HepG2 (cell line): ENCODE measurements around the gene TPM1. TPM values are rescaled to one million over a fixed set of nuclear protein-coding genes. Genes with fewer than 3 reads are reported as not detected.
A peak's percentile ranks its signal among the peaks of the same experiment; 100 is the strongest.

Experiments used
- ATAC-seq: fragments of 200-7000 bp; cut with Tn5 transposase; 3 replicates; pipeline ENCODE4 v1.9.1; 2020; ENCODE audit warnings: mild to moderate bottlenecking, moderate library complexity
- BruUV-seq: library from RNA; stranded (reverse); fragments of 400-500 nt; replicated peaks from 2 replicates; lab custom pipeline; 2021; lab: Mats Ljungman, UMichigan
- CTCF ChIA-PET: fragments of 300-600 bp; formaldehyde crosslinking; extraction: SDS; loops from one replicate; lab custom pipeline; 2021; ENCODE audit warnings: low total read pairs, inconsistent platforms, low intra/inter-chr PET ratio; lab: Yijun Ruan, JAX
- POLR2A ChIA-PET: fragments of 350-600 bp; sonication (Branson Sonifier 250); formaldehyde crosslinking; loops from one replicate; lab custom pipeline; 2020; ENCODE audit warnings: antibody characterized with exemption, inconsistent platforms; lab: Yijun Ruan, JAX
- DNase-seq: peaks from one replicate; pipeline ENCODE4 v3.0.0-alpha.2; 2015; ENCODE audit warnings: low spot score
- FAIRE-seq: peaks from 3 replicates; lab custom pipeline; 2011; peaks lifted over from hg19 to GRCh38; lab: Jason Lieb, UNC
- H2AFZ ChIP-seq: one replicate; pipeline ENCODE4 v1.6.1; 2011; ENCODE audit warnings: low read length, inconsistent platforms
- H3K27ac ChIP-seq: fragments of 300-600 bp; 3 replicates; pipeline ENCODE4 v1.8.0; 2011; ENCODE audit warnings: mixed run types, mild to moderate bottlenecking, mixed read lengths, low read length, inconsistent platforms; ENCODE audit not compliant: insufficient read depth; ENCODE audit errors: extremely low read length
- H3K27me3 ChIP-seq, 2 experiments: fragments of 200-600 bp in 1 of 2; 2 replicates in 1 of 2; 3 replicates in 1 of 2; pipeline versions ENCODE4 v1.6.0 to v1.8.0; 2011; ENCODE audit warnings: low read length in 2 of 2, mild to moderate bottlenecking in 2 of 2, moderate library complexity in 2 of 2, inconsistent platforms in 1 of 2; ENCODE audit not compliant: insufficient read depth in 2 of 2, control insufficient read depth in 1 of 2
- H3K36me3 ChIP-seq, 2 experiments: fragments of 200-600 bp in 1 of 2; replicated peaks in 1 of 2; 2 replicates in 1 of 2; 3 replicates in 1 of 2; pipeline versions ENCODE4 v1.5.1 to v1.8.0; 2011; ENCODE audit warnings: low read length in 2 of 2, inconsistent platforms in 1 of 2; ENCODE audit not compliant: insufficient read depth in 2 of 2, control insufficient read depth in 1 of 2
- H3K4me1 ChIP-seq: 2 replicates; pipeline ENCODE4 v1.5.1; 2012; ENCODE audit warnings: low read length, inconsistent platforms; ENCODE audit not compliant: insufficient read depth
- H3K4me2 ChIP-seq: 2 replicates; pipeline ENCODE4 v1.6.0; 2011; ENCODE audit warnings: low read depth, low read length, inconsistent platforms
- H3K4me3 ChIP-seq, 3 experiments: fragments of 200-600 bp in 1 of 3; sonication (generic), shearing (Covaris generic) in 1 of 3; replicated peaks in 1 of 3; 2 replicates each; pipeline ENCODE4 v1.5.1; 2011 to 2016; ENCODE audit warnings: low read length in 3 of 3, inconsistent platforms in 2 of 3, low read depth in 2 of 3, mild to moderate bottlenecking in 2 of 3, control low read depth in 1 of 3, mixed read lengths in 1 of 3; ENCODE audit not compliant: insufficient read depth in 1 of 3
- H3K79me2 ChIP-seq: one replicate; pipeline ENCODE4 v1.6.1; 2011; ENCODE audit warnings: low read length, inconsistent platforms; ENCODE audit not compliant: insufficient read depth
- H3K9ac ChIP-seq: 2 replicates; pipeline ENCODE4 v1.6.0; 2011; ENCODE audit warnings: mild to moderate bottlenecking, low read depth, low read length, inconsistent platforms; ENCODE audit not compliant: insufficient read depth
- H3K9me3 ChIP-seq: 2 replicates; pipeline ENCODE4 v1.5.1; 2012; ENCODE audit warnings: mild to moderate bottlenecking, low read length
- H4K20me1 ChIP-seq: 2 replicates; pipeline ENCODE4 v1.6.0; 2011; ENCODE audit warnings: inconsistent platforms, mild to moderate bottlenecking, low read length, moderate library complexity; ENCODE audit not compliant: insufficient read depth
- CREB1 ChIP-seq, 2 experiments: fragments of 450-650 bp in 1 of 2; IDR thresholded peaks; 2 replicates each; pipeline ENCODE4 v1.6.1; 2016 to 2017; ENCODE audit warnings: control low read depth in 1 of 2, mild to moderate bottlenecking in 1 of 2, missing compliant biosample characterization in 1 of 2, missing genetic modification characterization in 1 of 2
- FOXA1 ChIP-seq, 2 experiments: fragments of 450-650 bp in 1 of 2; sonication (generic) in 1 of 2; formaldehyde crosslinking in 1 of 2; IDR thresholded peaks; 2 replicates each; pipeline versions ENCODE4 v1.4.0 to v1.6.1; 2016 to 2020; ENCODE audit warnings: missing genetic modification reagents in 1 of 2
- HNRNPK ChIP-seq: fragments of 200-400 bp; formaldehyde crosslinking; IDR thresholded peaks from 2 replicates; pipeline ENCODE4 v1.6.1; 2018; ENCODE audit warnings: low read length, low read depth, moderate library complexity, mild to moderate bottlenecking; ENCODE audit not compliant: poor library complexity, severe bottlenecking
- ISL2 ChIP-seq: sonication (generic); formaldehyde crosslinking; IDR thresholded peaks from 2 replicates; pipeline ENCODE4 v1.5.0; 2020; ENCODE audit warnings: missing genetic modification reagents
- KAT8 ChIP-seq: IDR thresholded peaks from 2 replicates; pipeline ENCODE4 v1.6.1; 2016; ENCODE audit warnings: missing genetic modification reagents, missing compliant biosample characterization
- KDM5B ChIP-seq: sonication (generic); formaldehyde crosslinking; IDR thresholded peaks from 2 replicates; pipeline ENCODE4 v1.4.0; 2020; ENCODE audit warnings: missing genetic modification reagents, mild to moderate bottlenecking, borderline replicate concordance
- LRRFIP1 ChIP-seq: sonication (generic); formaldehyde crosslinking; conservative IDR thresholded peaks from 2 replicates; pipeline ENCODE4 v1.4.0; 2020; ENCODE audit warnings: missing genetic modification reagents
- MAZ ChIP-seq, 2 experiments: sonication (generic) in 1 of 2; formaldehyde crosslinking in 1 of 2; IDR thresholded peaks; 2 replicates each; pipeline versions ENCODE4 v1.5.0 to v1.6.1; 2012 to 2020; ENCODE audit warnings: low read depth in 2 of 2, mild to moderate bottlenecking in 2 of 2, borderline replicate concordance in 1 of 2, improper control_type of control experiment in 1 of 2, low read length in 1 of 2, missing genetic modification reagents in 1 of 2, moderate library complexity in 1 of 2
- NR2F6 ChIP-seq, 2 experiments: IDR thresholded peaks; 2 replicates each; pipeline ENCODE4 v1.6.1; 2016; ENCODE audit warnings: antibody characterized with exemption in 1 of 2, mild to moderate bottlenecking in 1 of 2
- PLRG1 ChIP-seq: fragments of 450-650 bp; conservative IDR thresholded peaks from 2 replicates; pipeline ENCODE4 v1.6.1; 2016
- POLR2G ChIP-seq: fragments of 200-400 bp; formaldehyde crosslinking; IDR thresholded peaks from 2 replicates; pipeline ENCODE4 v1.6.1; 2018; ENCODE audit warnings: mild to moderate bottlenecking, low read depth, low read length, moderate library complexity
- RFX1 ChIP-seq: fragments of 450-650 bp; IDR thresholded peaks from 2 replicates; pipeline ENCODE4 v1.6.1; 2017
- RFXAP ChIP-seq: sonication (generic); formaldehyde crosslinking; IDR thresholded peaks from 2 replicates; pipeline ENCODE4 v1.4.0; 2020; ENCODE audit warnings: missing genetic modification reagents, borderline replicate concordance
- TSC22D2 ChIP-seq: sonication (generic); formaldehyde crosslinking; IDR thresholded peaks from 2 replicates; pipeline ENCODE4 v1.5.1; 2020; ENCODE audit warnings: missing genetic modification reagents, mild to moderate bottlenecking, borderline replicate concordance
- ZBTB34 ChIP-seq: sonication (generic); formaldehyde crosslinking; IDR thresholded peaks from 2 replicates; pipeline ENCODE4 v1.8.0; 2022; ENCODE audit warnings: mild to moderate bottlenecking, missing genetic modification reagents
- ZFX ChIP-seq: sonication (generic); formaldehyde crosslinking; IDR thresholded peaks from 2 replicates; pipeline ENCODE4 v1.4.0; 2020; ENCODE audit warnings: mild to moderate bottlenecking, low read depth, missing genetic modification reagents, moderate library complexity
- ZNF446 ChIP-seq: sonication (generic); formaldehyde crosslinking; IDR thresholded peaks from 2 replicates; pipeline ENCODE4 v1.5.0; 2020; ENCODE audit warnings: mild to moderate bottlenecking, missing genetic modification reagents
- ZNF691 ChIP-seq: sonication (generic); formaldehyde crosslinking; IDR thresholded peaks from 2 replicates; pipeline ENCODE4 v1.4.0; 2020; ENCODE audit warnings: missing genetic modification reagents, low read depth, mild to moderate bottlenecking, borderline replicate concordance
- WGBS: methylation state at CpG from one replicate; pipeline ENCODE4 v1.1.6; 2017; ENCODE audit warnings: low lambda C conversion rate; 5-methylcytosine and 5-hydroxymethylcytosine counted together
- in situ Hi-C: cut with HindIII; loops from 2 replicates; pipeline ENCODE4 v1.10.0; 2017; ENCODE audit warnings: low pct_unique_long_range_greater_than_20kb; ENCODE audit not compliant: extremely low pct_ligation_motif_present
- intact Hi-C: fragments of 100-400 bp; cut with micrococcal nuclease; formaldehyde crosslinking; loops from one replicate; pipeline ENCODE4 v1.10.0; 2022; ENCODE audit not compliant: unreplicated experiment
- polyA plus RNA-seq, 8 experiments: library from polyadenylated mRNA; depleted of rRNA in 3 of 8; stranded (reverse) in 7 of 8; unstranded in 1 of 8; fragments of >200 nt; fragmentation: Illumina TruSeq in 4 of 8; extraction: Trizol in 4 of 8; gene quantifications; 2 replicates each; pipeline versions ENCODE4 v1.2.1 to v1.2.3, GENCODE V29; 2011 to 2016; ENCODE audit warnings: low read depth in 4 of 8, missing spikeins in 1 of 8, mixed read lengths in 1 of 8; ENCODE audit not compliant: insufficient read depth in 1 of 8
- total RNA-seq, 5 experiments: library from RNA; depleted of rRNA; stranded (reverse); fragments of >200 nt; fragmentation: Illumina TruSeq; extraction: Trizol; gene quantifications; 2 replicates each; pipeline ENCODE4 v1.2.3, GENCODE V29; 2016; ENCODE audit warnings: low read depth in 1 of 5

The TPM1 gene
- total and polyA plus RNA-seq, 2 of the 13 experiments (the other 11 are each of a cell fraction or from before 2014, with no cell fraction given) = 98.9 to 109 TPM

GRCh38 chr15:63107895-63108546, 65.5 kb downstream of the TPM1 start:
- DNase-seq (peak; percentile 98), ATAC-seq (peak; percentile 94), FAIRE-seq (peak; percentile 99)
- Histone ChIP-seq H3K27ac (peak overlapping the region; percentile 71), H4K20me1 (no peaks in the 10 kb centered on the region), H3K4me3 (peak overlapping the region in 1 of 3 experiments; percentile 11; a peak in 1 of 6 replicates), H3K36me3 (no peaks in the 10 kb centered on the region), H3K4me2 (peak overlapping the region; percentile 71), H2AFZ (no peak overlapping the region), H3K9ac (no peak overlapping the region), H3K4me1 (peaks cover 64% of the 10 kb centered on the region), H3K79me2 (no peaks in the 10 kb centered on the region), H3K27me3 (no peaks in the 10 kb centered on the region), H3K9me3 (no peaks in the 10 kb centered on the region)
- CTCF ChIA-PET = no interaction called here
- no TSS peak for BruUV-seq
- intact Hi-C loops (loop anchor here (1.0 to 5.0 kb wide), 2 partner anchors 13 to 49 kb away; partner anchors contain the start of genes LACTB and RPS27L), in situ Hi-C loops (no loop called here)
- POLR2A ChIA-PET = interaction anchor here (0.9 to 3.3 kb wide), 10 partner anchors 11 to 63 kb away, joined by 3 to 20 read pairs (median 5); partner anchors contain the start of gene RPS27L
- WGBS = 0% methylated on average over 6 of the region's 9 CpGs
- peak; percentile 22; the same call in 1 of the 2 replicates for TF ChIP-seq MAZ (IDR thresholded peaks at IDR 0.05; ENCODE audit: borderline replicate concordance, low read depth, low read length)
- 0 out of 2 replicates have a peak, but pooled peaks have one; percentile 33 for TF ChIP-seq MAZ (CRISPR knock-in tag; IDR thresholded peaks at IDR 0.05; ENCODE audit: low read depth)
- no peak for TF ChIP-seq LRRFIP1 (CRISPR knock-in tag)
- TF ChIP-seq ISL2 (CRISPR knock-in tag) = peak; percentile 71; the same call in 1 of the 2 replicates
- no peak for TF ChIP-seq HNRNPK
- TF ChIP-seq RFXAP = peak; percentile 44; the same call in 1 of the 2 replicates
- peak; percentile 30; the same call in 1 of the 2 replicates for TF ChIP-seq ZNF691 (CRISPR knock-in tag)
- TF ChIP-seq FOXA1 (IDR thresholded peaks at IDR 0.05) = 0 out of 2 replicates have a peak, but pooled peaks have one; percentile 5
- TF ChIP-seq FOXA1 (CRISPR knock-in tag; IDR thresholded peaks at IDR 0.05) = peak; percentile 81
- TF ChIP-seq ZBTB34 (CRISPR knock-in tag) = peak; percentile 84; the same call in 1 of the 2 replicates
- 0 out of 2 replicates have a peak, but pooled peaks have one; percentile 42 for TF ChIP-seq ZFX (CRISPR knock-in tag)
- TF ChIP-seq ZNF446 (CRISPR knock-in tag) = no peak
- TF ChIP-seq TSC22D2 = no peak
- TF ChIP-seq POLR2G = no peak
- TF ChIP-seq KDM5B (CRISPR knock-in tag) = 0 out of 2 replicates have a peak, but pooled peaks have one; percentile 15
- no peak for TF ChIP-seq RFX1
- peak; percentile 58 for TF ChIP-seq CREB1 (IDR thresholded peaks at IDR 0.05)
- peak; percentile 69; the same call in 1 of the 2 replicates for TF ChIP-seq CREB1 (CRISPR knock-in tag; IDR thresholded peaks at IDR 0.05)
- TF ChIP-seq PLRG1 = no peak
- peak; percentile 76; the same call in 1 of the 2 replicates for TF ChIP-seq NR2F6 (IDR thresholded peaks at IDR 0.05)
- TF ChIP-seq NR2F6 (CRISPR knock-in tag; IDR thresholded peaks at IDR 0.05) = peak; percentile 65
- 0 out of 2 replicates have a peak, but pooled peaks have one; percentile 29 for TF ChIP-seq KAT8 (CRISPR knock-in tag)
